Gastroesophageal sphincter (tissue), 3 donors: Measurements from ENCODE around the gene ADAM33.

Source experiments
- POLR2A ChIP-seq, 2 donors: fragments of 450-650 bp; IDR thresholded peaks; one replicate each; pipeline ENCODE4 v1.6.1; 2017; ENCODE audit warnings: antibody characterized with exemption in 2 of 2, mild to moderate bottlenecking in 2 of 2, moderate library complexity in 1 of 2
- TF ChIP-seq, protein P1 (sequence below), 4 experiments: fragments of 200-600 bp in 2 of 4; fragments of 450-650 bp in 2 of 4; sonication (generic) in 1 of 4; IDR thresholded peaks; one replicate each; pipeline ENCODE4 v1.5.1; 2017 to 2019; ENCODE audit warnings: antibody characterized with exemption in 4 of 4, mild to moderate bottlenecking in 2 of 4, moderate library complexity in 2 of 4

DNA sequence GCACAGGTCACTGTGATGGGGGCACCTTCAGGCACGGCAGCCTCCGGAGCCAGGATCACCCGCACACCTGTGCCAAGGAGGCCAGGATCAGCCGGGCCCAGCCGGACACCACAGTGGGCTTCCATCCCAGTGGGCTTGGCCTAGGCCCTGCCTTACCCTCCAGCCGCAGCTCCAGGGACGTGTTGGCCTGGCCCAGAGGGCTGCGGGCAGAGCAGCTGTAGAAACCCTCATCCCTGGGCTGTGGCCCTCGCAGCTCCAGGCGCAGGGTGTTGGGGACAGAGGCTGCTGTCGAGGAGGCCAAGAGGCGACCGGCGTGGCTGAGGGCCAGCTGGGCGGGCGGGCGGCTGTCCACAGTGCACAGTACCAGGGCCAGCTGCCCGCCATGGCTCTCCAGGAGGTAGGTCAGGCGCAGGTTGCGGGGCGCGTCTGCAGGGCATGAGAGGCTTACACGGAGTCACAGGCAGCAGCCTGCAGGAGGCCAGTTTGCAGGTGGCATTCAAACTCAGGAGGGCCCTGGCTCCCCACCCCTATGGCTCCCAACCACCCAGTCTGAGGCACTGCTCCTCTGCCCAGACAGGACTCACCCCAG is 11.0 kb upstream of the ADAM33 start:
- TF ChIP-seq POLR2A (IDR thresholded peaks at IDR 0.05), result no peak
- TF ChIP-seq, protein P1, sequence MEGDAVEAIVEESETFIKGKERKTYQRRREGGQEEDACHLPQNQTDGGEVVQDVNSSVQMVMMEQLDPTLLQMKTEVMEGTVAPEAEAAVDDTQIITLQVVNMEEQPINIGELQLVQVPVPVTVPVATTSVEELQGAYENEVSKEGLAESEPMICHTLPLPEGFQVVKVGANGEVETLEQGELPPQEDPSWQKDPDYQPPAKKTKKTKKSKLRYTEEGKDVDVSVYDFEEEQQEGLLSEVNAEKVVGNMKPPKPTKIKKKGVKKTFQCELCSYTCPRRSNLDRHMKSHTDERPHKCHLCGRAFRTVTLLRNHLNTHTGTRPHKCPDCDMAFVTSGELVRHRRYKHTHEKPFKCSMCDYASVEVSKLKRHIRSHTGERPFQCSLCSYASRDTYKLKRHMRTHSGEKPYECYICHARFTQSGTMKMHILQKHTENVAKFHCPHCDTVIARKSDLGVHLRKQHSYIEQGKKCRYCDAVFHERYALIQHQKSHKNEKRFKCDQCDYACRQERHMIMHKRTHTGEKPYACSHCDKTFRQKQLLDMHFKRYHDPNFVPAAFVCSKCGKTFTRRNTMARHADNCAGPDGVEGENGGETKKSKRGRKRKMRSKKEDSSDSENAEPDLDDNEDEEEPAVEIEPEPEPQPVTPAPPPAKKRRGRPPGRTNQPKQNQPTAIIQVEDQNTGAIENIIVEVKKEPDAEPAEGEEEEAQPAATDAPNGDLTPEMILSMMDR (IDR thresholded peaks at IDR 0.05), result no peak
